D341Med (cell line): ENCODE results near the gene ASPHD2.

Experiments
- DNase-seq: peaks from one replicate; pipeline ENCODE4 v3.0.0; 2012; ENCODE audit warnings: low spot score

Gene ASPHD2

DNA sequence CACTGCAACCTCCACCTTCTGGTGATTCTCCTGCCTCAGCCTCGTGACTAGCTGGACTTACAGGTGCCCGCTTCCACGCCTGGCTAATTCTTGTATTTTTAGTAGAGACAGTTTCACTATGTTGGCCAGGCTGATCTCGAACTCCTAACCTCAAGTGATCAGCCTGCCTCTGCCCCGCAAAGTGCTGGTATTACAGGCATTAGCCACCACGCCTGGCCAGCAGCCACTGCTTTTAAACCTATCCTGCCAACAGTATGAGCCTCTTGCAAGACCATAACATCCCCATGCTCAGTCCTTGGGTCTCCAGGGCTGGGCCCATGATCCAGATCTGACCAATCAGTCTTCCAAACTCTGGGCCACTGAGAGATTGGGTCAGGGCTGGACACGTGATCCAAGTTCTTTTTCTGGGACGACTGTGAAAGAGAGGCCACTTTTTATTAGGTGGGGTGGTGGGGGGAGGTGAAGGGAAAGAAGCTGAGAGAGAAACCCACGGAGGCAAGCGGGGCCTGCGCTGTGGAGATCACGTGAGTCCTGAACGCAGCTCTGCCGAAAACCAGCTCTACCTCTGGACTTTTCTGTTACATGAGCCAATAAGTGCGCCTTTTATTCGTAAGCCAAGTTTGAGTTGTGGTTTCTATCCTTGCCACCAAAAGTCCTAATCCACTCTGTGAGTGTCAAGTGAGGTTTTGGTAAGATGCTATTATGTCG lies 17.9 kb downstream of the ASPHD2 start:
- no peak for DNase-seq

DNA sequence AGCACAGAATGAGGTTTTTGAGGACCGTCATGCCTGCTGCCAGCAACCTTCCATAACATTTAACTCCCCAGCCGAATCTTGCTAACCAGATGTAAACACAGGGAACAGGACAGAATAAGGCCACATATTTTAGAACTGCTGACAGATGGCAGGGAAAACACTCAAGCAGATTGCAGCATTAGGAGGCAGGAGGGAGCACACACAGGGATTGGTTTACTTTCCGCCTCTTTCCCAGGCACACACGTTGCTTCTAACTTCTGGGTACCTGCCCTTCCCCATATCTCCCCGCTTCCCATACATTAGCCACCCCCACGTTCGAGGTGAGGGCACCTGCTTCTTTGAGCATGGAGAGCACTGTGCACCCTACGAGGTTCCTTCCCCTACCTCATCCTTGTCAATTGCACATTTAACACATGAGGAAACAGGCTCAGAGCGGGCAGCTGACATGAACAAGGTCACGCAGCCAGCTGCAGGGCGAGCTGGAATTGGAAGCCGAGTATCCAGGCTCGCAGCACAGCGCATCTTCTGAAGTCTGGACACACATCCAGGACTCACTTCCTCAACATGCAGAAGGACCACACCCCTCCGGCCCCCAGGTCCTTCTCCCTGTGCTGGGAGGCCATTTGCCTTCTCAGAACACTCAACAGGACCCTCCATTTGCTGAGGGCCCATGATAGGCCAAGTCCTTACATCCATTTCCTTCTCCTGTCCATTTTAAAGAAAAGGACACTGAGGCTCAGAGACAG lies 18.7 kb downstream of the ASPHD2 start:
- DNase-seq, result no peak

GRCh38 chr22:26448334-26448733 lies 19.3 kb downstream of the ASPHD2 start:
- DNase-seq, result no peak

- no peak for DNase-seq
Measured at GRCh38 chr22:26448941-26449340, 19.9 kb downstream of the ASPHD2 start.

DNA sequence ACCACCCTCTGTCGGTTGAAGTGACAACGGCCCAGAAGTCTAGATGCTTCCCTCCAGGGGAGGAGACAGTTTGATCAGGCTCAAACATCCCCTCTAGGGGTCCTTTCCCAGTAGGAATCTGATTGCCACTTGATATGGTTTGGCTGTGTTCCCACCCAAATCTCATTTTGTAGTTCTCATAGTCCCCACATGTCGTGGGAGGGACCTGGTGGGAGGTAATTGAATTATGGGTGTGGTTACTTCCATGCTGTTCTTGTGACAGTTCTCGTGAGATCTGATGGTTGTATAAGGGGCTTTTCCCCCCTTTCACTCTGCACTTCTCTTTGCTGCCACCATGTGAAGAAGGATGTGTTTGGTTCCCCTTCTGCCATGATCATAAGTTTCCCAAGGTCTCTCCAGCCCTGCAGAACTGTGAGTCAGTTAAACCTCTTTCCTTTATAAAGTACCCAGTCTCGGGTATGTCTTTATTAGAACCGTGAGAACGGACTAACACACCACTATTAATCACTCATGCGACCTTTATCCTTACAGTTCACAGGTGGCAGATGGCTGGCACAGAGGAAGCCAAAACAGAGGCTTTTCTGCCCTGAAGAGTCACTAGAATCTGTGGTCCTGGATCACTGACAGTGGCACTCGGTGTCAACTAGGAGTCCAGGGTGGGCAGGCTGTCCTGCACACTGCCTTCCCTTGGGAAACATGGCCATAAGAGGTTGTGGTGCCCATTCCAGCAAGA lies 21.6 kb downstream of the ASPHD2 start:
- no peak for DNase-seq

DNA sequence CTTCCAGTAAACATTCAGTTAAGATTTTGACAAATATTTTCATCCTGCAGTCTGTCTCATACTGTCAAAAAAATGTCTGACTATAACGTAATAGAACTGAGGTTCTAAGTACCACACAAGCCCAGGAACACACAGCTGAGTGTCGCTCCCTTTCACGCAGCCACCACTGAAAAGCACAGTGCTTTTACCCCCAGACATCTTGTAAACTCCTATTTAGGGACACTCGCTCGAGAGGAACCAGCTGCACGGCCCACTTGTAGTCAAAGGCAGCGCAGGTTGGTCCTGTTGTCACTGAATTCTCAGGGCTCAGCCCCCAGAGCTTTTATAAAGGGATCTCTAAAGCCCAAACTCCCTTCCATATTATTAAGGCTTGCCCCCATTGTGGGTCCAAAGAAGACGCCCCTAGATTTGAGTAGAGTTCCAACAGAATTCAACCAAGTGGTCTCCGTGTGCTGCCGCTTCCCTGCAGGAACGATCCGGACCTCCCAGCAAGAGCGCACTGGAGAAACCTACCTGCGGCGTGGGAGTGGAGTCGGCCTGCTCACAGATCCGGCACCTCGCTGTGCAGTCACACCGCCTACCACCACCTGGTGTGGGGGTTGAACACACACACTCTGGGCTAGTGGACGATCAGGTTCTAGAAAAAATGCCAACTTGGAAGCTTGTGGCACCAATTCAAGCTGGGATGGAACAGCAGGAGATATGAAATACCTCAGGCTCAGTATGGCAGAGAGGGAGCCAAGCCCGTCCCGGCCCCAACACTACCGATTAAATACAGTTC lies 23.4 kb downstream of the ASPHD2 start:
- DNase-seq, result no peak

DNA sequence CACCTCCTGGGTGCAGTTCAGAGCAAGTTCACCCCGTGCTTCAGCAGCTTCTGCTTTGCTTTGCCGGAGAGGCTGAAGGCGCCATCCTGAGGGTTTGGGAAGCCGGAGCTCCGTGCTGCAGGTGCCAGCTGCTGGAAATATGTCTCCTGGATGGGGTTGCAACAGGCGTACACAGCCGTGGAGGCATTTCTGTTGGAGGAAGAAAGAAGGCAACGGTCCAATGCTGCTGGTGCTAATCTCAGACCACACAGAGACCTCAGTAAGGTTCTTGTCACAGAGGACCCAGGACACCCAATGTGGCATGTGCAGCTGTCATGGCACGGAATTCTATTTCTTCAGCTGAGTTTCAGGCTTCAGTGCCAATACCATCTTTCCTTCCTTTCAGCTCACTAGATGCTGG lies 24.2 kb downstream of the ASPHD2 start:
- DNase-seq, result no peak

DNA sequence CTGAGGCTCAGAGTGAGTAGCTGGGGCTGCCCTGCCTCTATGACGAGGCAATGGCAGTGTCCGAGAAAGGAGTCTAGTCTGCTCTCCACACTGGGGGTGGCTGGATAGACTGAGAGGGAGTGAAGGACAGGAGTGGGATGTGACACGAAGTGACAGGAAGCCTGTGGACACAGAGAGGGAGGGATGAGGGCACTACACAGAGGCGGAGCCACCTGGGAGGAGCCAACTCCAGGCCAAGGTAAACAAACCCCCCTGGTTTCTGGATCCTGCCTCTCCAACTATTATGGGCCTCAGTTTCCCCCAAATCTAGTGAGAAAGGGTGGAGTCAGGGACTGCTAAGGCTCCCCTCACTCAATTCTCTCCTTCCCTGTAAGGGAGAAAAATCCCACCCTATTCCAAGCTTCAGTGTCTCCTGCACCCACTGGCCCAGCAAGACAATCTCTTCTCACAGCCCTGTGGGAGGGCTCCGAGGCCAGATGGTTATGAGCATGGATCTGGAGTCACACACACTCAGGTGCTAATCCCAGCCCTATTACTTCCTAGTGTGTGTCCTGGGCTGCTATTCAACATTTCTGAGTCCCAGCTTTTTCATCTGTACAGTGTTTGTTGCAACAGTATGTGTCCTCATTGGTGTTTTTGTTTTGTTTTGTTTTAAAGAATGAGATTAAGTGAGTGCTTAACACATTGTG lies 24.9 kb downstream of the ASPHD2 start:
- peak; percentile 80 for DNase-seq

GRCh38 chr22:26457661-26458272 lies 28.7 kb downstream of the ASPHD2 start:
- DNase-seq, result no peak

DNA sequence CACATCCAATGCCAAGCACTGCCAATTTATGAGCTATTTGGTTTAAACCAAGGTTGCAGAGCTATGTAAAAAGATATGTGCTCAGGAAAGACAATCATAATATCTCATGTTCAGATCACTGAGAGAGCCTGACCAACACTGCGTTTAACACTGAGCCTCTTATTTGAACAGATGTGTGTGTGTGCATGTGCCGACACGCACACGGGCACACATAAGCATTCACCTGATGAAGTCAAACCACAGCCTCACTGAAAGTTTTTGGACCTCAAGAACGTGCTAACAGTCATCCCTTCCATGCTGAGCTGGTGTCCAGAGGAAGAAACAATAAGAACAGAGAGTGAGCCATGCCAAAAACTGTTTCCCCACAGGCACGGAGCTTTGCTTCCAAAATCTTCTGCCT lies 31.1 kb downstream of the ASPHD2 start:
- DNase-seq, result no peak

- peak; percentile 84 for DNase-seq
Measured at GRCh38 chr22:26461188-26461810, 32.2 kb downstream of the ASPHD2 start.

DNA sequence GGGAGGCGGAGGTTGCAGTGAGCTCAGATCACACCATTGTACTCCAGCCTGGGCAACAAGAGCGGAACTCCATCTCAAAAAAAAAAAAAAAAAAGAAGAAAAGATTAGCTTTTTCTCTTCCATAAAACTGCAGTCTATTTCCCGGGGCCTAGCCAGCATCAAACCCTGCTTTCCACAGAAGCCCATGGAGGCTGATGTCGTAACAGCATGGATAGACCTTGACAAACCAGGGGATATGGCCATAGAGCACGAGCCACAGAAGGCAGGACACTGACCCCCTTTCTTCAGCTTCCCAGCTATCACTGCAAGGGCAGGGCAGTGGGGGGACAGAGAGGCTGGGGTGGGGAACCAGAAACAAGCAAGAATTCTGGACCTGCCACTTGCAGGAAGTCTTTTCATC lies 33.0 kb downstream of the ASPHD2 start:
- no peak for DNase-seq

DNA sequence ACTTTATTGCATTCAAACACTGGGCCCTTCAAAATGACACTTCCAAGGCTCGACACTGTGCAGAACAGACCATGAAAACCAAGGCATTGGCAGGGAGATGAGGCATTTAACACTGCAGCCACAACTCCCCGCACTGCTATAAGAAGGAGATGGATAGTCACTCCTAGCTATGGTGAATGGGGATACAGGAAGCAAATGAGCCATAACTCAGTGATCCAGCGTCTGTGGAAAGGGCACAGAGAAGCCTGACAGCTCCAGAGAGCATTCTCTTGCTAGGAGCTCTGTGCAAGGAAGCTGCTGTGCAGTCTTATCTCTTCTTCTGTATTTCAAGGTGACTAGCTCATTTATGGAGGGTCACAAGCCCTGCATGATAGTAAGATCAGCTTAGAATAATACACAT lies 33.6 kb downstream of the ASPHD2 start:
- DNase-seq, result no peak

- DNase-seq, result no peak
Measured at GRCh38 chr22:26463101-26463661, 34.1 kb downstream of the ASPHD2 start.

- DNase-seq, result no peak
Measured at GRCh38 chr22:26463688-26464087, 34.6 kb downstream of the ASPHD2 start.

GRCh38 chr22:26464312-26464711 lies 35.3 kb downstream of the ASPHD2 start:
- DNase-seq, result no peak

DNA sequence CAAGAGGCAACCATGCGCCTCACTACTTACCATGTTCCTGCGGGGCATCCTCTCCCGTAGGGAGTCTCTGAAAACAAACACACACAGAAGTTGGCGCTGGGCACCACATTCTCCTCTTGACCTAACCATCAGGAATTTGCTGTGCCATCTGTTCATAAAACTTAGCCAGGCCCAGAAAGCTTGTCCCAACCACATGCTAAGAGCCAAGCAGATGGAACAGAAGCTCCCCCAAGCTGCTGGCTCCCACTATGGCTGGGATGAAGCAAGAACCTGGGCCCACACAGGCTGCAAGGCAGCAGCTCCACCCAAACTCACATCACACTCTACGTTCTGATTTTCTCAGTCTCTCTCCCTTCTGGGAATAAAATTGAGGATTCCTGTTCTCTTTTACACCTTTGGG lies 37.1 kb downstream of the ASPHD2 start:
- DNase-seq, result peak; percentile 58

DNA sequence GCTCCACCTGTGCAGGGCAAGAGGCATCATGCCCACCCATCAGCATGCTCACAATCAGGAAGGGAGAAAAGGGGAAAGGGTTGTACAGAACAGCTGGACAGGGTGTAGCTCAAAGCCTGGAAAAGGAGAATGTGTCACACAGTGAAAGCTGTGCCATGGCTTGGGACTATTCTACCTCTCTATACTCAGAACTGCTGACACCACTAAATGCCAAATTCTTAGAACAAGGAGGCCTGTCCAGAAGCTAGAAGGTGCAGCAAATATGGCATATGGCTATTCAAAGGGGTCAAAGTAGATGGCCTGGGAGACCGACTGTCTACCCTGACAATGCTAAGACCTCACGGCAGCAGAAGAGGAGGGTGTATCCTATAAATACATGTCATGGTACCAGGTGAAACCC lies 41.7 kb downstream of the ASPHD2 start:
- no peak for DNase-seq

DNA sequence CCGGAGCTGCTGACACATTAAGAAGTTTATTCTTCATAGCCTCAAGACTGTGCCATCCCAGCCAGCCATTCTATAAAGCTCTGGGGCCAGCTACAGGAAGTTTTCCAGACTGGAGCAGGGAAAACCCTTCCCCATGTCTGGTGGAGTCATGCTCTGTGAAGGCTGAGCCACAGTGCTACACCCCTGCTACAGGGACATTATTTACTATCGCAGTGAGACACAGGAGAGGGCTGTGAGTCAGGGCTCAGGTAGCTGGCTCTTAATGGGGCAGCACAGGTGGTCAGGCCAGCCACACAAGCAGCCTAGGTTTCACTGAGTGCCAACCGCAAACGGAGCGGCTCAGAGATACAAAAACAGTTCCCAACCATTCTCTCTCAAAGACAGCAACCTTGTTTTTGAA lies 42.5 kb downstream of the ASPHD2 start:
- no peak for DNase-seq

GRCh38 chr22:26474682-26475081 lies 45.6 kb downstream of the ASPHD2 start:
- DNase-seq, result no peak
